A204.1 (cell line): Measurements from ENCODE around the gene FOXN3.

ENCODE experiments used
- FAIRE-seq: peaks from 2 replicates; lab custom pipeline; 2012; peaks lifted over from hg19 to GRCh38; lab: Jason Lieb, UNC

The FOXN3 gene

DNA sequence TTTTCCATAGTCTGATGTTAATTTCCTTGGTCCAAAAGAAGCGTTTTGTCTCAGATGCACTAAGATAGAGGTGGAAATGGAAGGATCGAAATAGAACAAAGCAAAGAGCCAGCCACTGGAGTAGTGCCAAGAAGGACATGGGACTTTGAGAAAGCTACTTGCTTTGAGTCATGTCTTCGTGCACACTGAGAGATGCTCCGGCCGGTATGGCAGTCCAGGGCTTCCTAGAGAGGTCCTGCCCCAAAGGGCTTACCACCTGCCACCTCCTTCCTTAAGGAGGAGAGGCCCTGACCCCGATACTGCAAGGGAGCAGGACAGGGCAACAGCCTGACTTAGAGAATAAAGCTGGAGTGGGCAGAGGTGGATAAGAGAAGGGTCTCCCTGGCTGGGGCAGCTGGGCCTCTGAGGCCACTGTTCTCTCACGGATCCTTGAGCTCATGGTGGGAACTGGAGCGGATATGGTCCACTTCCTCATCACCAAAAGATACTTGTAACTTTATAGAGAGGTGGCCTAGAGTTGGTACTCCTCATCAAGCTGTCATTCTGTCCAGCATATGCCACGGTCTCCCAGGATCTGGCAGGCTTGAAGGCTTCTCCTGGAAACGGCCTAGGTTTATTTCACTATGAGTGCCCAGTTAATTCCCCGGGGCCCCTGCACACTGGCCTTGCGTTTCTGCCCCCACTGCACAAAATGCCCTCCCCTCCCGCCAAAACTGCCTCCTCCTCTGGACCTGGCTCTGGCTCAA is 57.4 kb downstream of the FOXN3 start:
- FAIRE-seq = no peak

DNA sequence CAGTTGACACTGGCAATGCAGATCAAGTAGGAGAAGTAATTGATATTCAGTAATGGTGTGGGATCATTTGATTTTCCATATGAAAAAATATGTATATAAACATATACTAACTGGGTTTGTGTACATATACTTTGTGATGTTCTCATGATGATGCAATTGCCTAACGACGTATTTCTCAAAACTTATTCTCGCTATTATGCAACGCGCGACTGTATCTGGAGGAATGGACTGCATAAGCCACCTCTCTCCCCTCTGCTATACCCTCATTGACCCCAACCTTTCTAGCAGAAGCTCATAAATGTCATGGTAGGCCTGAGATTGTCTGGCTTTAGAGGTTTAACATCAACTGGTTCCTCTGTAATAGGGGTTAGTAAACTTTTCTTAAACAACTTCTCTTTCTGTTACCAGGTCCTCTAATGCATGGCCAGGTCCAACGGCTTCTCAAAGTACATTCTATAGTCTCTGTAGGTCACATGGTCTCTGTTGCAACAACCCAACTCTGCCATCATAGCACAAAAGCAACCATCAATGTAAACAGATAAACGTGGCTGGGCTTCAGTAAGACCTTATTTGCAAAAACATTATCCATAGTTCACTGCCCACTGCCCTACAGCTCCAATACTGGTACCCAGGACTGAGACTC is 59.3 kb downstream of the FOXN3 start:
- FAIRE-seq = no peak

DNA sequence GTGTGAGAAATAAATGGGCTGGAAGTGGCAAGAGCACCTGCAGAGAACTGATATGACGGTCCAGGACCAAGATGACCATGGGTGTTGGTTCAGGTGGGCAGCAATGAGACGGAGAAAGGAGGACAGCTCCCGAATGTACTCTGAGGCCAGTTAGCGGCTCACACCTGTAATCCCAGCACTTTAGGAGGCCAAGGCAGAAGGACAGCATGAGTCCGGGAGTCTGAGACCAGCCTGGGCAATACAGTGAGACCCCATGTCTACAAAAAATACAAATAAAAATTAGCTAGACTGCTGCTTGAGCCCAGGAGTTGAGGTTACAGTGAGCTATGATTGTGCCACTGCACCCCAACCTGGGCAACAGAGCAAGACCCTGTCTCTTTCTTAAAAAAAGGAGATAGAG is 60.1 kb downstream of the FOXN3 start:
- FAIRE-seq = no peak

DNA sequence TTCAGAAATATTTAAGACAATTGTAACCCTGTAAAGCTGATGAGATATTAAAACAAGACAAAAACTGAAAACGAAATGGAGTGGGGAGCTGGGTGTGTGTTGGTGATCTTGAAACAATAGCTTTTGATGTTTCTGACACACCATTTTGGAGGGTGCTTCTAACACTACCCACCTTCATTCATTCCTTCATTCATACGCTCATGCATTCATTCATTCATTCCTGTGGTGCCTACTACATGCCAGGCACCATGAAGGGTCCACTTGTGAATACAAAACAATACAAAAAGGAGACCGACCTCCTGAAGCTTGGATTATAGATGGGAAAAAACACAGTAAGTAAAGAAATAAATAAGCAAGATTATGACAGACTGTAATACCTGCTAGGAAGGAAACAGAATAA is 60.5 kb downstream of the FOXN3 start:
- no peak for FAIRE-seq

DNA sequence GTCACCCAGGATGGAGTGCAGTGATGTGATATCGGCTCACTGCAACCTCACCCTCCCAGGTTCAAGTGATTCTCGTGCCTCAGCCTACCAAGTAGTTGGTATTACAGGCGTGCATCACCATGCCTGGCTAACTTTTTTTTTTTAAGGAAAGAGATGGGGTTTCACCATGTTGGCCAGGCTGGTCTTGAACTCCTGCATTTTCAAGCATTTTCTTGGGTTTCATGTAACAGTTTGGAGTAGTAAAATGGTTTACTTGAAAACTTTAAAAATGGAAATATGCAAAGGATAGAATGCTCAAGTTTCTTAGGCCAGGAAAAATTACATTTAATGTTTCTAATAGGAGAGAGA is 63.3 kb downstream of the FOXN3 start:
- no peak for FAIRE-seq

DNA sequence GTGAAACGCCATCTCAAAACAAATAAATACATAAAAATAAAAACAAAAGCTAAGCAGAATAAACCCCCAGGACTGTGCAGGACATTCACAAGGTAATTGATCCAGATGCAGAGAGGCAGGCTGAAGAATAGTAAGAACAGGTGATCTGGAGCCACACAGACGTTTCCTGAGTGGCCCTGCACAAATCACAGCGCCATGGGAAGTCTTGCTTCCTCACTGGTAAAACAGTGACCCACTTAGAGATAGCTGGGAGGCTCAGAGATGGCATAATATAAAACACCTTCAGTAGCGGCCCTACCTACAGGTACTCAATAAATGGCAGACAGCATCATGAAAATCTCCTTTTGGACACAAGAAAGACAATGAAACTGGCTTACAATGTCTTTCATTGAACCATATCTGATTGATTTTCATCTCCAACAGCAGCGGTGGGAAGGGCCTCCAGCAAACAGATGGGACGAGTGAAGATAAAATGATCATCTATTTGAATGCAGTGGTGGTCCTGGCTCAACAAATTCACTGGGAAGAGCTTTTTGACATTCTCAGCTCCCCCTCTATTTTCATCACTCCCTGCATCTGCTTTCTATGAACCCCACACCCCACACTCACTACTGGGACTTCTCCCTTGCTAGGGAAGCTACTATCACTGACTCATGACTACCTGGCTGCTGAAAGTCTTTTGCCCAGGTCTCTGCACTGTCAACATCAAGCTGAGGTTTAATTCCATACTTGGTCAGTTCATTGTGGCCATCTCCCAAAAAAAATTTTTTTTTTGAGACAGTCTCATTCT is 63.9 kb downstream of the FOXN3 start:
- no peak for FAIRE-seq

DNA sequence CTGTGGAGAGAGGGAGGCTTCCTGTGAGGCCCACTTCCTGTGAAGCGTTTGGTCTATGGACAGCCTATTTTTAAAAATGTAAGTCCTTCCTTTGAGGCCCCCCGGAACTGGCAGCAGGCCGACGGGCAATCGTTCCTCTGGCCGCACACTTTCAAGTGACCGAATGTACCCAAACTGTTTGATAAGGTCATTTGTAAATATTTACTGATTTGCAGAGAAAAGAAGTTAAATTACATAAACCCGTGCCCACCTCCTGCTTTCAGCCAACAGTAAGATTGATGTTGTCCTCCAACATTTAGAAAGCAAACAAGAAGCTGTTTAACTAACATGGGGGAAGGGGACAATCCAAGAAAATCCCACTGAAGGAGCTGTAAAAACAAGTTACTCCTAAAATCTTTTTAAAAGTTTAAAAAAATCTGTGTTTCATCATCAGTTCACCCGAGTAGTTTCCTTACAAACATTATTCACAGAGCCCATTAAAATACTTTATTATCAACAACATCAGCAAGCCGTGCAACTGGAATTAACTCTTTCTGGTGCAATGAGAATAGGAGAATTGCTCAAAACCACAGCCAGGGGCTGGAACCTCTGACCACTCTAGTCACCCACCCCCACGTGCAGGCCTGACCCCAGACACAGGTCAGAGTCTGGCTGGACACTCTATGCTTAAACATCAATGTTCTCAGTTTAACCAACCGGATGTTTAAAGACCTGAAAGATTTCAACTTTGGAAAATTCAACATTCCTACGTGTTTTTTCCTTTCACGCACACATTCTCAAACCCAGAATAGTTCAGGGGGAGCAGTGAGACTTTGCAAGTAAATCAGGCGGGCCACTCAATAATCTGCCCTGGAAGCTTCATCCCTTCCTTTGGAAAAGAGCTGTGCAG is 65.3 kb downstream of the FOXN3 start:
- no peak for FAIRE-seq

DNA sequence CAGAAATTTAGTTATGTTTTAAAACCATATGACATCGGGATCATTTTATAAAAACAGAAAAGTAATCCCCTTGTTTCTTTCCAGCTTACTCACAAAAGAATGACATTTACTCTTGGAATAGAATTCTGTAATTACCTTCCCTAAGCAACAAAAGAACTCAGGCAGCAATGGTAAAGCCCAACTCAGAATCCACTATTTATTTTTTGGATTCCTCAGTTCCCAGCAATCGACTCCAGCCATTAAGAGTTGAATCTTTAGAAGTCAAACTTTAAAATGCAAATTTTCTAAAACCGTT is 65.9 kb downstream of the FOXN3 start:
- no peak for FAIRE-seq

DNA sequence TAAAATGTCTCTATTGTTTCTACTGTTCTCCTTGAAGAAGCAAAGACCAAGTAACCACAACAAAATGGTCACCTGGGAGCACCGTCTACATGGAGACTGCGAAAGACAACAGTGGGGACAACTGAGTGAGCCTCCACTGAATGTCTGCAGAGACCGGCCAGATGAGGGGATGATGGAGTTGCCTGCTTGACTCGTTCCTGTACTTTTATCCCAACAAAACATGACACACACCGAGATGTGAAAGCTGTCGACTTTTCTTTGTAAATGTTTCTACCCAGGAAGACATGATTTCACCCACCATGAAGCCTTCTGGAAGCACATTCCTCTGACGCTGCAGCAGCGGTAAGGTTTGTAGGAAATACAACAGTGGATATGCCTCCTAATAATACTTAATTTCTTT is 66.9 kb downstream of the FOXN3 start:
- no peak for FAIRE-seq

DNA sequence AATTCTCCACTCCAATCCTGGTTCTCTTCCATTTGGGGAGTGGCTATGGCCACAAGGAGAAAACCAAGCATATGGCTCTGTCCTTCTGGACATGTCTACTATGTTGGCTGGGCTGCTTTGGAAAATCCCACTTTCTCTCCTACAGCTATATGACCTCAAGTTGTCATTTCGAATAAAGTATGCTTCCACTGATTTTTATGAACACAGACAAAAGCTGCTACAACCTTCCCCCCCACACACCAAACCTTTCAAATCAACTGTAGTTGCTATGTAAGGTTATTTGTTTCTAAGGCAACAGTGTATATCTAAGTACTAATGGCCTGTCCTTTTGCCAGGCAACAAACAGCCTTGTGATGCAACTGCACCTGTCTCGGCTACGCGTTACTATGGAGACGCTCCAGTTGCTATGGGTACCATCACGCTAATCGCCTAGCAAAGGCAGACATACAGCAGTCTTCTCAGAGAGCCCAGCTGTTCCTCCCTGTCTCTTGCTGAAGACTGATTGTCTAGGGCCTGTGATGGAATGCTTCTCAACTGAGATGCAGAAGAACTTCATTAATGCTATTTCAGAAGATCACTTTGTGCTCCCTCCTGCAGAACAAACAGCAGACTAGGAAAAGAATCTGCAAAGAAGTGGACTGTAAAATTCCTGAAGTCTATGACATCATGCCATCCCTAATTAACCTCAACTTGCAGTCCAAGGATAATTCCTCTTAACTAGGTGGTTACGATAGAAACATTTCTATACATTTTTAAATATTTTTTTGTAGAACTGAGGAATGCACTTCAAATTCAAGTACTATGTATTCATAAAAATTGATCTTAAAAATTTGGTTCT is 67.6 kb downstream of the FOXN3 start:
- FAIRE-seq = no peak

DNA sequence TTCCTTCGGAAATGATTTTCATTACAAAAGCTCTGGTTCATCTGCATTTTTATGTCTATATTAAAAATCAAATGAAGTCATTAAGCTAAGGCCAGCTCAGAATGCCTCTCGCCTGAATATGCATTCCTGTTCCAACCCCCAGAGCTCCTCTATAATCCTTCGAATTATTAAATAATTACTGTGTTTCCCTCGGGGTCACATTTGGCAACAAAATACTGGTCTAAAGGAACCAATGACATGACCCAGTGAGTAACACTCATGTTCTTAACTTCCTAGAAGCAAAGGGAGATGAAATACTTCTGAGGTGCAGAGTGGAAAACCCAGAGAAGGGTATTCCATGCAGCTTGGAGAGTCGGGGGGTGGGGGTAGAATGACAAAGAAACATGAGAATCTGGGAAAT is 68.3 kb downstream of the FOXN3 start:
- no peak for FAIRE-seq

DNA sequence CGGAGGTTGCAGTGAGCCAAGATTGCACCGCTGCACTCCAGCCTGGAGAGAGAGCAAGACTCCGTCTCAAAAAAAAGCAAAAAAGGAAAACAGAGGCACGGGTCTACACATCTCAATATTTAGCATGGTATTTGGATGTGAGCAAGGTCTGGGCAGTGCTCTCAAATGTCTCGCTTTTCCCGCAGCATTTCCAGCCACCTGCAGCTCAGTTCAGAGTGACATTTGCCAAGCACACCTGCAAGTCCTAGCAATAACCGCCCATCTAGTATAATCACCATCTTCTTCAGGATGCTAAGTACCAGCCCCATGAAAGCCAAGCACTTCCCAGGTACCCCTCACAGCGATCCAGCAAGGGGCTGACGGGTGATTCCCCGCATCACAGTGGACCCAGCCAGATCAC is 69.1 kb downstream of the FOXN3 start:
- no peak for FAIRE-seq

DNA sequence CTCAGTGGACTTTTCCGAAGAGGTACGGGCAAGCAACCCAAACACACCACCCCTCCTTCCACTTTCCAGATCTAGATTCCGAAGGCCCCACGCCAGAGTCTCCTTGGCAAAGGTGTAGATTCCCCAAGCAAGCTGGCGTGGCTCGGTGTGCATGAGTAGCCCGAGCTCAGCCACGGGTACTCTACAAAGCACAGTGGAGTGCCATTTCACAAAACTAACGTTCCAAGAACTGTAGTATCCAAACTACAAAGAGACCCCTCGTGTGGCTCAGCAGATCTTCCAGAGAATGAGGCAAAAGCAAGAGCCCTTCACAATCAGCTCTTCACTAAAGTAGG is 72.1 kb downstream of the FOXN3 start:
- FAIRE-seq = no peak

DNA sequence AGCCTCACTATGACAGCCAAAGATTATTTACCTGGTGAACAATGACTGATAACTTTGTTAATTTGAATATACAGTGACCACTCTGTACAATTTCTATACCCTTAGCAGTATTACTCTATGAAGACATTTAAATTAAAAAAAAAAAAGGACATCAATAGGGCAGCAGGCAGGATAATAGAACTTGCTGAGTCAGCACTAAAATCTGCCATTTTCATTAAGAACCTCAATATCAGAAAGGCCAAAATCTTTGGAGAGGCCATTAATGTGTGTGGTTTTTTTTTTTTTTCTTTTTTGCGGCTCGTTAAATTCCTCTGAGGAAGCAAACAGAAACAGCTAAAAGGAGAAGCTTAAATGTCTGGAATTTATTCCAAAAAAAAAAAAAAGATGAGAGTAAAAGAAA is 73.7 kb downstream of the FOXN3 start:
- no peak for FAIRE-seq

DNA sequence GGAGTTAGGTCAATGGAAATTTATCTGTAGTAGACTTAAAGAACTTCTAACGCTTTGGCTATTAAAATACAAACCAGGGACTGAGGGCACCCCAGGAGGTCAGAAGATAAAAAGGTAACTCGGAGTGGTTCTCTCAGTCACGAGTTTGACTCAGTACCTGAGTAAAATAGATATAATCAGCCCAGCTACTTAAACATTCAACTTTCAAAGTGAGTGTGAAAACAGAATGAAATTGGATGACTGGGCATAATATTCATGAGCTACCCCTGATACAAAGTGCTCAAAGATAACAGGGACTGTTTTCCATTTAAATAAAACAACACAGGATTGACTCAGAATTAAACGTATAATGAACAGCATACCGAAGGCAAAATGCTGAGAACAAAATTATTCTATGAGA is 75.0 kb downstream of the FOXN3 start:
- FAIRE-seq = no peak

DNA sequence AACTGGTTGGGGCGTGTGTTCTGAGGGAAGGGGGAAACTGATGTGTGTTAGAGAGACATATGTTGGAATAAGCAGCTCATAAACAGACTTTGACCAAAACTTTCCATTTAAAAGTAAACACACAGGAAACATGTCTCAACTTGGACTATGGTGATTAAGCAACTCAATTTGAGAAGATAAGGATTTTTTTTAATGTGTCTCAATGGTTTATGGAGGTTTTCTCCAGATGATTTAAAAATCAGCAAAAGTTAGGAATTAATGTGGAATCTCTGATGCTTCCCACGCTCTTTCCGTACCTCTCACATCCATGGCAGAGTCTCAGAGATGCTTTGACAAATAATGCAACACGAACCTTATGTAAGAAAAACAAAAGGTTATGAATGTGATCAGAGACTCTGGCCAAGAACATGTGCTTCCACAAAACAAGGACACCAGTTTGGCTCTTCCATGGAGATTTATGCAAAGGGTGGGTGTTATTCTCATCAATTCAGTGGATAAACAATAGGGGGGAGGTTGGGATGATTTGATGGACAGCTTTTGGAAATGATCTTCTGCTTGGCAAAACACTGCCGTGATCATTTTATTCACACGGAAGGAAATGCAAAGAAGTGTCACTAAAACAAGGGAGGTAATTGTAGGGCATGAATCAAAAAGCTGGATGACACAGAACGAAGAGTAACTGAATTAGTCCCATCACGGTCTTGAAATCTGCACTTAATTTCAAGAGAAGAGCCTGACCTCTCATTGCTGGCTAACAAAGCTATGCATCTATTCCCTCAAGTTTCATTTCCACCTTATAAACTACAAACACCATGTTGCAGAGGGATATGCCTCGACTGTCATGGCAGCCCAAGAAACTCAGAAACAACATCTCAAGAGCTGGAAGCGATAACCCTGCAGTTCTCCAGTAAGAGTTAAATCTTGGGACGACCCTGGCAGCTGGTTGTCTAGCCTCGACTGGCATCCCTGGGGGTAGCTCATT is 76.5 kb downstream of the FOXN3 start:
- no peak for FAIRE-seq

DNA sequence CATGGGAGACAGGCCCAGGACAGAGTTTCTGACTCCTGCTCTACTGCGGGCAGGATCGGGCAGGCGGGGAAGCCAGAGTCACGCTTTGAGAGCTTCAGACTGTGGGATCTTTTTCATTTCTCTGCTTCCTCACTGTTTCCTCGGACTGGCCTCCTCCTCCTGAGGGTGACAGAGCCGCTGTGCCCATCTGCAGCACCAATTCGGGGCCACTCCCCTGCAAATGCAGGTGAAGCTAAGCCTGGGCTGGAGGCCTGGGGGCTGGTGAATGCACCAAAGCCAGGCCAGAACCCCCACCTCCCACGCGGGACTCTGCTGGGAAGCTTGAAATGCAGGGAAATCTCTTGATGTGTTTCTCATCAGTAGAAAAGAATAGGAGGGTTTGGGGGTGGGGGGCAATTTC is 77.5 kb downstream of the FOXN3 start:
- no peak for FAIRE-seq

DNA sequence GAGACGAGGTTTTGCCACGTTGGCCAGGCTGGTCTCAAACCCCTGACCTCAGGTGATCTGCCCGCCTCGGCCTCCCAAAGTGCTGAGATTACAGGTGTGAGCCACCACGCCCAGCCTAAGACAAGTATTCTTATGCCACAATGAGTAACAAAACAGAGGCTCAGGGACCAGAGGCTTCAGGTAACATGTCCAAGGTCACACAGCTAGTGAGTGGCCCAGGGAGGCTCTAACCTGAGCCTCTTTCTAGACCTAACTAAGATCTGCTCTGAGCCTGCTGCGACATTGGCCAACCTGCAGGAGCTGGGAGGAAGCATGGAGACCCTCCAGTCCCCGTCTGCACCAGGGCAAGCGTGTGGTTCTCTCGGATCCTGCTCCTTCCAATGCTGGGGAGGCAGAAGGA is 77.9 kb downstream of the FOXN3 start:
- FAIRE-seq = no peak

DNA sequence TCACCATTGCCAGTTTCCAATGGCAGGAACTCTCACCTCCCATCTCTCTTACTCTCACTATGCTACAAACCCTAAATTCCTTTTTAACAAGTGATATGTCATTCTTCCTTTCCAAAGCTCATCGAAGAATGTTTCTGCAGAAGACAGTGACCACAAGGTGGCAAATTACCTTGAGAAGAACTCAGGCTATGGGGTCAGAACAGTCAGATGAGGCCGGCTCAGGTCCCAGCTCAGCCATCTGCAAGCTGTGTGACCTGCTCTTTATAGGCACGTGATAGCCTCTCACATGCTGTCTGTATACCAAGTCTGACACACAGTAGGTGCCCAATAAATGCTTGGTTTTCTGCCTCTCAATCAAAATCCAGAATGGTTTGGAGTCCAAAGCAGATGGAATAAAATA is 80.7 kb downstream of the FOXN3 start:
- no peak for FAIRE-seq

DNA sequence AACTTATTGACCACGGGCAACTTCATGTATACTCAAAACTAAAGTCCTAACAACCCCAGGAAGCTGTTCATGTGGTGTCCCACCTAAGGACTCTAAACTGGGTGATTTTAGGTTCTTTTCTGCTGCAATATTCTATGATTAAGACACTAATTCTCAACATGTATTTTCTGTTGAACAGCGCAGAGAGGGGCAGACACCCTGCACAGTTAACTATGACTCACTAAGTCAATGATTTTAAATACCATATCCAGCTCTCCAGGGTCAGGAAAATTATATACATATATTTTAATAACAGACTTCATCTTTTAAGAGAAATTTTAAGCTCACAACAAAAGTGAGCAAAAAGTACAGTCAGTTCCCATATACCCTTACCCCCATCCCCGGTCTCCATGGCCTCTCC is 85.0 kb downstream of the FOXN3 start:
- FAIRE-seq = no peak

DNA sequence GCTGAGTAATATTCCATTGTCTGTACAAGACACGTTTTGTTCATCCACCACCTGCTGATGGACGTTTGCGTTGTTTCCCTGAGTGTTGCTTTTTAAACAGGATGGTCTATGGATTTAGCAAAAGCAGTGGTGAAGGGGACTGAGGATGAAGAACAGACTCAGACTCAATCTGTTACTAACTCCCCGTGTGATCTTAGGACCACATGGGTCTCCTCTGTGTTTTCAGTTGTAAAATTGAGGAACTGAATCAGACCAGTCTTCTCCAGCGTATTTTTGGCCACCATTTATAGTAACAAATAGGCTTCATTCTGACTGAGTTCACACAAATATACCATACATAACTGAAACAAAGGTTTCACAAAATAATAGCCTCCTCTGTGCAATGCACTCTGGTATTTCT is 85.6 kb downstream of the FOXN3 start:
- FAIRE-seq = no peak
